Measurements from ENCODE around the gene HTRA1. TPM values are rescaled to one million over a fixed set of nuclear protein-coding genes. Genes with fewer than 3 reads are reported as not detected.
A peak's percentile ranks its signal among the peaks of the same experiment; 100 is the strongest.

Gene HTRA1
- total RNA-seq, 1 donor from 2014 or later, result 41.6 TPM

DNA sequence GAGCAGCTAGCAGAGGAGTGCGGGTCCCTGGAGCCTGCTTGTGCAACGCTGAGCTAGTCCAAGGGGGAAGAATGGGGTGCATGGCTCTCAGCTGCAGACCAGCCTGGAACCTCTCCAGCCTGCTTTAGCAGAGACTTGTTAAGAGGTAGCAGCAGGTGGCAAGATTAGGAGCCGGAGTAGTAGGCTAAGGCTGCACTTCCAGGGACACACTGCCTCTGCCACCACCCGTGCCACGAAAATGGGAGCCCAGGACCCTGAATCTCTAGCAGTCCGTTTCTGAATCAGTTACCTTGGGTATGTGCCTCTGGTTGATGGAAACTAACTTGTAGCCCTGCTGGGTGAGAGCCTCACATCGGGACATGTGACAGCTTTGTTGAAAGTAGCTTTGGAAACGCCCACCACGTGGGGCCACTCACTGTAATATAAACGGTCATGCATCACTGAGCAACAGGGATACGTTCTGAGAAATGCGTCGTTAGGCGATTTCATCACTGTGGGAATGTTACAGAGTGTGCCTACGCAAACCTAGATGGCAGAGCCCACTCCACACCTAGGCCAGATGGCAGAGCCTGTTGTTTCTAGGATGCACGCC is 25.9 kb downstream of the HTRA1 start:
- no peak for DNase-seq (ENCODE audit: missing footprints)
- ATAC-seq, result peak; percentile 51
- intact Hi-C loops (cut with DNase I), result no loop called here

DNA sequence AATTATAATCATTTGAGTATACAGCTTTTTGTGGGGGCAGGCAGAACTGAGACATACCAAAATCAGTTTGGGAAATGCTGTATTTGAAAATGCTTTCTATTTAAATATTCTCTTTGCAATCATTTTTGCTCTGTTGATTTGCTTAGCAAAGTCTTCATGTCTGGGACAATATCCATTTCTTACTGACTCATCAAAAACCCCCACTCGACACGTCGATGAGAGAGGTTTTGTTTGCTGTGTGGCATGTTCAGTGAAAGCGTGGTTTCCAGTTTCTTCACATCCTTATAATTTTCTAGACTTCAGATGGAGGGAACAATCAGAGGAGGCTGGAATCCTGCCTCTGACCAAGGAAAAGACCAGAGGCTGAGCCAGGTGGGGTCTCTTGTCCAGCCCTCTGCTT is 28.9 kb downstream of the HTRA1 start:
- DNase-seq (ENCODE audit: missing footprints) (no peak), ATAC-seq (no peak)
- intact Hi-C loops (cut with DNase I), result no loop called here

DNA sequence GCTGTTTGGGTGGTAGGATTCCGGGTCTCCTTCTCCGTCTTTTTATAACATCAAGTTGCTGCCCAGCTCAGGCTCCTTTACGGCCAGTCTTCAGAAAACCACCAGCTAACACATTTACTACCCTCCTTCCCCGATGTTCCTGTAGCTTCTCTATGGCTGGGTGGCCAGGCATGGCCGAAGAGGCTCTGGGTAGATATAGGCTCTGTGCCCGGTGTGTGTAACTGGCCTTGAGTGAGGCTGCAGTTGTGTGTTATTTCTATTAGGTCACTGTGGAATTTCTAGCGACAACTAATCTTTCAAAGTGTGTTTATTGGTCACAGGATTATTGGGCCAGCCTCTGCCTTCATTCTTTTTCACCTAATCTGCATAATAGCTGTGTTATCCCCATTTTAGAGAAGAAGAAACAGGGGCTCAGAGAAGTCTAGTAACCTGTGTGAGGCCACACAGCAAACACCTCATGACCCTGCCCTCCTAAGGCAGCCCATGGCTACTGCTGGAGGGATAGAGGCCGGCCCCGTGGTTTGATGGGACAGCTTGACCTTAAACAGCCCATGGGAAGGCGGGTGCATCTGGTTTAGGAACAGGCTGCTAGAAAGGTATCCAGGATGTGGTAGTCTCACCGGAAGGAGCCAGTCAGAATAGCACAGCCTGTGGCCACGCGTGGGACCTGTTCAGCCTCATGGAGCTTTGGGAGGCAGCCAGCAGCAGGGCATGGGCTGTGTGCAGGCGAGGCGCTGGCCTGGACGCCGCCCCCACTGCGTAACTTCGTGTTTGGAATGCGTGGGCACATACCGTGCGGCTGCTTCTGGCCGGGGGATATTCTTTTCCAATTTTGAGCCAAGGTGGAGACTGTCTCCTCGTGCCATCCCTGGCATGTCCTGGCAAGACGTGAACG is 29.7 kb downstream of the HTRA1 start:
- ATAC-seq (no peak), DNase-seq (ENCODE audit: missing footprints) (no peak)
- intact Hi-C loops (cut with DNase I), result no loop called here

DNA sequence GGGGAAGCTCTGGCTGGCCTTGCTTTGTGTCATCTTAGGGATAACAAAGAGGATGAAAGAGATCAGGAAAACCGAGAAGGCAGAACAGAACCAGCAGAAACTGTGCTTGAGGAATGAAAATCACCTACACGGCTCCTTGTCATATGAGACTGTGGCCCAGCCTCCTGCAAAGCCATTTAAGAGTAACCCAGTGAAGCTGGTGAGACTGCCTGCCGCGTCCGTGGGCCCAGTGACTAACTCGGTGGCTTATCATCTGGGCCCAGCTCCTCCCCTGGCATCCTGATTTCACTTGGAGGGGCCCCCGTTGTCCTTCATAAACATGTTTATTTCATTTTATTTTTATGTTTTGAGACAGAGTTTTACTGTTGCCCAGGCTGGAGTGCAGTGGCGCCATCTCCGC is 30.7 kb downstream of the HTRA1 start:
- ATAC-seq (no peak), DNase-seq (ENCODE audit: missing footprints) (no peak)
- intact Hi-C loops (cut with DNase I), result no loop called here

DNA sequence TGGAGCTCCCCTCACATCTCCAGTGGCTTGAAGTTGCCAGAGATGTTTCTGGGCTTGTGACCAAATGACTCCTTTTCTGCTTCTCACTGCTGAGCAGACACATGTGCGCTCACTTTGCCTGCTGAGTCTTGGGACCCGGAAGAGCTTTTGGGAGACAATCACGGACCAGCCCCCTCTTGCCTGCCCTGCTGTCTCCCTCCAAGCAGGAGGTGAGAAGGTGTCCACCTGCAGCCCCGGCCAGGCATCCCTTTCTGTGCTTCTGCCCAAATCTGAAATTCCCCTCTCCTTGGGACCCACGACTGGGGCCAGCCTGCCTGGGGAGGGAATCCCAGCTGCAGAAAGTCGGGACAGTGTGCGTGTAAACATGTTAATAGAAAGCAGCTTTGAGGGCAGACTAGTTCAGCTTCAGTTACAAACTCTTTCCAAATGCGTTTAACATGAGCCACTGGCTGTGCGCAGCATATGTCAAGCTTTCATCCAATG is 31.7 kb downstream of the HTRA1 start:
- no peak for DNase-seq (ENCODE audit: missing footprints)
- intact Hi-C loops (cut with DNase I), result no loop called here
- ATAC-seq, result peak; percentile 80

DNA sequence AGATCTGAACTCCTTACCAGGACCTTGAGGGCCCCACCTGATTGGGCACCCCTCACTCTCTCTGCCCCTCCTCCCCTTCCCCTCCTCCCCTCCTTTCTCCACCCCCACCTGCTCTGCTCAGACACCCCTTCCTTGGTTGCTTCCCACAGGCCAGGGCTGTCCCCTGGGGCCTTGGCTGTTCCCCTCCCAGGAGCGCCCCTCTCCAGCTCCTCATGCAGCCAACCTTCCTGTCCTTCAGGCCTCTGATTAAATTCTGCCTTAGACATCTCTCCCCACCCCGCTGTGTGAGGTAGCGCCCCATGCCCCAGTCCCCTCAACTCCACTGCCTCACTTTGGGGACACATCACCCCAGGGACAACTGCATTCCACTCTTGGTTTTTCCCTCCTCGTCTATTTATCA is 32.4 kb downstream of the HTRA1 start:
- intact Hi-C loops (cut with DNase I), result no loop called here
- ATAC-seq (no peak), DNase-seq (ENCODE audit: missing footprints) (no peak)

DNA sequence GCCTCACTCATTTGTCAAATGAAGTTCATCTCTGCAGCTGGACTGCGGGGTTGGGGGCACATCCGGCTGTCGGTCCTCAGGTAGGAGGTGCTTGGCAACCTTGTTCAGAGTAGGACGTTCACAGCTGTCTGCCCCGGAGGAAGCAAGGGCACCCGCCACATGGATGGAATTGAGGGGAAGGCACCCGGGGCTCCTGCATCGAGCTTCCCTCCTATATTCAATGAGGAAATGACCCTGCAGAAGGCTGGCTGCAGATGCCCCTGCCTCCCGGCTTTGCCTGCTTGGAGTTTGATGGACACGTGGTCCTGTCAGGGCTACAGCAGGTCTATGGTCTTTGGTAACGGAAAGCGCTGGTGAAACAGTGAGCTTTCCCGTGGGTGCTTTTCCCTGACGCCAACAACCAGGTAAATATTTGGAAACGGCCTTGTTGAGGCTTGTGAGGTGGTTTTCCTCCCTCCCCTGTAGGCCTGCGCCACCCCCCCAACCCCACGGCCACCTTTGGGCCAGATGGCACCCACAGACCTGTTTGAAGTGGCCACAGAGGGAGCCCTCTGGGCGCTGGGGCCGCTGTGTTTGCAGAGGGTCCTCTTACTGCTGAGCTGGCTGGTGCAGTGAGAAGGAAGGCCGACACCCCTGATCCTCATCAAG is 32.9 kb downstream of the HTRA1 start:
- DNase-seq (ENCODE audit: missing footprints) (no peak), ATAC-seq (no peak)
- intact Hi-C loops (cut with DNase I), result no loop called here

DNA sequence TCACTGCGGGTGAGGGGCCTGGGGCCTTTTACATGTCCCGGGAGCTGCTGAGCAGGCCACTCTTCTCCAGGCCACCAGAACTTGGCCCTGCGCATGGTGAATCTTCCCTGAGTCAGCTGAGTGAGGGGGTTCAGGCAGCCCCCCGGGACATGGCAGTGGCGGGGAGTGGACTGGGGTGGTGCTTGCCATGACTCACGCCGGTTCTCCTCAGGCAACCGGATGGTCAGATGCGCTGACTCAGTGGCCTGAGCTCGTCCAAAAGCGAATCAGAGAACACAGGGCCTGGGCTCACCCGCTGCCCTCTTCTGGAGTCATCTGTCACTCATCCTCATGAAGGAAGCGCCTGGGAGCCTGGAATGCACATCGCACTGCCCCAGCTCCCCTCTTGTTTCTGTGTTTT is 33.5 kb downstream of the HTRA1 start:
- DNase-seq (ENCODE audit: missing footprints) (peak; percentile 73), ATAC-seq (no peak)
- intact Hi-C loops (cut with DNase I), result no loop called here

DNA sequence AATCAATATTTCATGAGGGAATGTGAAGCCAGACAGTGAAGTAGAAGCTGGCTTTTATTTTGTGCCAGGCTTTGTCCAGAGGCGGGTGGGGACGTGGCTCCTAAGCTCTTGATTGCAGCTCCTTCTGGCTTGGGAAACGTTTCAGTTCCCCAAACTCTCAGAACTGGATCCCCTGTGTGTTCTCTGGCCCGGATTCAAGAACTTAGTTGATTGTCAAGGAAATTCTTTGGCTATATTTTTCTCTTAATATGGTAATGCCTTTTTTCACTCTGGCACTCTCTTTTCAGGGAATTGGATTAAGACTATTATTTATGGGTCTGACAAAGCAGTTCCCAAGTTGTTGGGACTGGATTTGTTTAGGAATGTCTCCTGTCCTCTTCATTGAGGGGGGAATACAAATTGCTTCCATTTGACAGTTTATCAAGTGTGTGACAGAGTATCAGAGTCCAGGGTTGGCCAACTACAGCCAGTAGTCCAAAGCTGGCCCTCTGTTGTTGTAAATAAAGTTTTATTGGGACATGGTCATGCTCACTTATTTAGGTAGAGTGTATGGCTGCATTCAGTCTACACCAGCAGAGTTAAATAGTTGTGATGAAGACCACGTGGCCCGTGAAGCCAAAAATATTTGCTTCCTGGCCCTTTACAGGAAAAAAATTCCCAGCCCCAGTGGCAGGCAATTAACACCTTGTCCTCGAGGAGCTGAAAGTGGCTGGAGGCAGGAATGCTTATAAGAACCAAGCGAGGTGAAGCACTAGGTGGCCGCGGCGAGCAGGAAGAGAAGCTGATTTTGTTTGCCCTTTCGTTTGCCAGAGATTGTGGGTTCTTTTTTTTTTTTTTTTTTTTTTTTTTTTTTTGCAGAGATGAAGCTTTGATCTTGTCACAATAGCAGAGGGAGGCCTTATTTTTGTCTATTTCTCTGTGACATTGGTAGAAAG is 34.3 kb downstream of the HTRA1 start:
- ATAC-seq (no peak), DNase-seq (ENCODE audit: missing footprints) (no peak)
- intact Hi-C loops (cut with DNase I), result no loop called here

DNA sequence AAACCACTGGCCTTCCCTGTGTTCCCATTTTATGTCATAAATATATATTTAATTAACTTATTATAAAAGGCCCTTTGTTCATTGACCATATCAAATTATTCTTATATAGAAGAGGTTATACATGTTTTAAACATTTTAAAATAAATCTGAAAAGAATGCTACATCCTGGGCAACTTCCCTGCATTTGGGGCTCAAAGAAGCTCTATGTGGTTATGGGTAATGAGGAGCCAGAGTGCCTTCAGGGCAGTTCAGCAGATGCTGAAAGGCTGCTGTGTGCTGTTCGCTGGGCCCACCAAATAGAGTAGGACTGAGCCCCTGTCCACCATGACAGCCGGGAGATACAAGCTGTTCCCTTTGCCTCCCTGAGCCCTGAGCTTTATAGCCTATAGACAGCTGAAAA is 35.9 kb downstream of the HTRA1 start:
- intact Hi-C loops (cut with DNase I), result no loop called here
- DNase-seq (ENCODE audit: missing footprints), result no peak
- no peak for ATAC-seq

DNA sequence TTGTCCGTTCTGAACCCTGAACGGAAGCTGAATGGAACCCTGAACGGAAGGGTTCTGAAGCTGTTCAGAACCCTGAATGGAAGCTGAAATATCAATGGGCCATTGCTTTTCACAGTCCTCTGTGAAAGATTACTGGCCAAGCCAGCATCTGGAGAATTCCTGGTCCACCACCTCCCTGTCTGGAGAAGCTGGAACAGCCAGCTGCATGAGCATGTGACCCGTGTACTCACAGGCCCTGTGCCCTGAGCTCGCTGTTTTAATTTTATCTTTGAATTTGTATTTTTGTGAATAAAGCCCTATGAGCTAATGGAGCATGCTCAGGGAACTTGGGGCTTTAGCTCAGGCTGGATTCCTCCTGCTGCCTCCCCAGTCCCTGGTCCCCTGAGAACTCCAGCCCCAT is 37.2 kb downstream of the HTRA1 start:
- ATAC-seq, result peak; percentile 69
- intact Hi-C loops (cut with DNase I), result no loop called here
- peak; percentile 63 for DNase-seq (ENCODE audit: missing footprints)

DNA sequence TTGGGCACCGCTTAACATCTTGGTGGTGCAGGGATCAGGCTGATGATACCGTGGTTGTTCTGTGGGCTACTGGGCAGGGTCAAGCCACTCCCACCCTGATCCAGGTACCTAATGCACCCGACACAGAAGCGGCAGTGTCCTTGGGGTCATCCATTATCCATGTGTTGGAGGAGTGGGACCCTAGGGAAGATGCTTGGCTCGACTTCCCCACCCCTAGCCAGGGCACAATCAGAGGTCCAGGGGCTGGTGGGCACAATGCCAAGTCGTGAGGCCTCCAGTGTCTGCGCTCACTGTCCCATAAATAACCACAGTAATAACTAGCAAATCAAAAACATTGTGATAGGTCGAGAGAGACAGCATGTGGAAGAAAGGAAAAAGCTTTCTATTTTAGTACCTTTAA is 37.7 kb downstream of the HTRA1 start:
- no peak for DNase-seq (ENCODE audit: missing footprints)
- peak; percentile 4 for ATAC-seq
- intact Hi-C loops (cut with DNase I), result no loop called here

DNA sequence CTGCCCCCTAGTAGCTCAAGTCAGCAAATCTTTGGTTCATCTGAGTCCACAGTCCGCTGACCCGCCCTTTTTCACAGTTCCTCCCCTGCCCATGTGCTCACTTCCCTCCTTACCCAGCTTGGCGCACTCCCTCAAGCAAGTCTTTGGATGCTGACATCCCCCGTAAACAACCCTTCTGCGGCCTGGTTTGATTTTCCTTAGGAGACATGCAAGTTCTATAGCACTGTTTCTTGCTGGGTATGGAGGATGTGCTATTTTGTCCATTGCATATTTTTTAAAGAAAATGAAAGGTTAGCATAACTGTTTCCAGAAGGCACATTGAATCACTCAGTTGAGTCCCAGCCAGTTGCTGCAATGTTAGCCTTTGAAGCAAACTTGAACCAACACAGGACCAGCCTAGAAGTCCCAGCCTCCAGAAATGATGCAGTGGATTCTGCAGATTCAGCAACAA is 38.2 kb downstream of the HTRA1 start:
- intact Hi-C loops (cut with DNase I), result no loop called here
- peak; percentile 75 for DNase-seq (ENCODE audit: missing footprints)
- ATAC-seq, result peak; percentile 68

DNA sequence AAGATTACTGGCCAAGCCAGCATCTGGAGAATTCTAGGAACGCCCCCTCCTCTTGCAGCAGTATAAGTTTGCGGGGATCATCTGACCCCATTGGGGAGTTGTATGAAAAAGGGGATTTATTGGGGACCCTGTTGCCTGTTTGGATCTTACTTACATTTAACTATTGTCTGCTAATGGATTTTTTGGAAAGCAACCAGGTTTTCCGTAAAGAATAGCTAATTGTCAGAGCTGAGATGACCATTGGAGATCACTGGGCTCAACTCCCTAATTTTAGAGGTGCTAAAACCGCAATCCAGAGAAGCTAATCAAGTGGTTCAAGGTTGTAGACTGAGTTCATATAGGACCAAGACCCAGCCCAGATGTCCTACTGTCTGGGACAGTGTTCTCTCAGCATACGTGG is 38.8 kb downstream of the HTRA1 start:
- DNase-seq (ENCODE audit: missing footprints) (no peak), ATAC-seq (no peak)
- intact Hi-C loops (cut with DNase I), result no loop called here

DNA sequence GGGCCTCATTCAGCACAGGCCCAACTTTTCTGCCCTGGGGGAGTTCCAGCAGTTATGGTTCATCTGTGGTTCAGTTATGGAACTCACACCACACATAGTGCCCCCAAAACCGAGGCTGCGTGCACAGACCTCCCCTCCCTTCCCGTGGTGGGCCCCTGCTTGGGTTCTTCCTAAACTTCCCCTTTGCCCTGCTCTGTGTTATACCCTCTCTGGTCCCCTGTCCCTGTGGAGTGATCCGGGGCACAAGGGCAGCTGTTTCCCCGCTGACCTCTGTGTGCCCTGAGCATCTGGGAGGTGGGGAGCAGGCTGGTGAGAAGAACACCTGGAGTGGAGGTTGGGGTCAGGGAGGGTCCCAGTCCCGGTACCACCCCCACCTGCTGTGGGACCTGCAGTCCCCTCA is 39.4 kb downstream of the HTRA1 start:
- no peak for ATAC-seq
- DNase-seq (ENCODE audit: missing footprints), result no peak
- intact Hi-C loops (cut with DNase I), result no loop called here

DNA sequence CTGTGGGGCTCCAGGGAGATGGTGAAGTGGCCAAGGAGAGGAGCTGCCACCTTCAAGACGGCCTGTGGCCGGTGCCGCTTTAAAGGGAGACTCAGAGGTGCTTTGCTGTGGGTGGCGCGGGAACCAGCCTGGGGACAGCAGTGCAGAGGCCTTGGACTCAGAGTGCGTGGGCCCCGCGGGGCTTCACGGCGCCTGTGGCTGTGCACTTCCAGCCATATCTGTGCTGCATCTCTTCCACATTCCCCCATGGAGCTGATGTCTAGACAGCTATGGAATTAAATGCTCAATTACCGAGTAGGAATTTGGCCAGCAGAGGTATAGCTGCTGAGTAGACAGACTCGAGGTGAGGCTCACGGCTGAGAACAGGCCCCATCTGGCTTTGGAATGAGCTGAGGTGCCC is 41.7 kb downstream of the HTRA1 start:
- intact Hi-C loops (cut with DNase I), result no loop called here
- DNase-seq (ENCODE audit: missing footprints), result no peak
- no peak for ATAC-seq

DNA sequence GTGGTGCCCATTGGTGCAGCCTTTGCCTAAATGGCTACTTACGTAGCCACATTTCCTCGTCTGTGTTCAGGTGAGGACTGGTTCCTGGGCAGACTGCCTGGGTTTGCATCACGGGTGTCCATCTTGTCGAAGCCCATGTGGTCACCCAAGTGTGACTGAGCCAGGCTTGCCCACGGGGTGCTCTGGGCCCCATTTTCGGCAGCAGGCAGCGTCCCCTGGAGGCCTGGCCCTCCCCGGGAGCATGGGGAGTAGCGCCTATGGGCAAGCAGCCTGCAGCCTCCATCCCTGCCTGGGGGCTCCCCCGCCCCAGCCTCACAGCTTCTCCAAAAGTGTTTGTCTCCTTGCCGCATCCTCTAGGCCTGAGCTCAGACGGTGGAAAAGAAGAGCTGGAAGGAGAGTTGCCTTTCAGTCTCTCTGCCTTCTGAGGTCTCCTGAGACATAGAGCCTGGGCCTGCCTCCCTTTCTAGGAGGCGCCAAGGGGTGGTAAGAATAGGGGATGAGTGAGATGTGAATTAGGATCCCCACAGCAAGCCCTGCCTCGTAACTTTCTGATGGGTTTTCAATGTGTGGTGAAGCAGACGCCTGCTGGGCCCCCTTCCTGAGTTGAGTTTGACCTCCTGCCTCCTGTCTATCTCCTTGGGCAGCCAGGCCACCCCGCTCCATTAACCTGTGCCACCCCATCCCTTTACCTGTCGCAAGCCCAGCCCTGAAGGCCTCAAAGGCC is 42.7 kb downstream of the HTRA1 start:
- intact Hi-C loops (cut with DNase I), result loop anchor here (2.0 kb wide), 1 partner anchor 39 kb away; no protein-coding TSS in a partner anchor
- no peak for ATAC-seq
- no peak for DNase-seq (ENCODE audit: missing footprints)

DNA sequence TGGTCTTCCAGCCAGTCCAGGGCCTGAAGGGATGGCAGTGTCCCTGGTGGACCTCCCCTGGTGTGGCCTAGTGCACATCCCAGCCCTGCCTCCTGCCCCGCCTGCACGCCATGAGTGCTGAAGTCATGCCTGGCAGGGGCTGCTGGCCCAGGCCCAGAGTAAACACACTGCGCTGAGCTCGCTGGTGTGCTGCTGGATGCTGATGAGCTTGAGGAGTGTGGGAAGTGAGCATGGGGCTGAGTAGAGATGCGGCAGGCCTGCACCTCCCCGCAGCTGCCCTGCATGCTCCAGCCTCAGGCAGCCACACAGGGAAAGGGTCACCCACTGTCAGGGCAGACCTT is 43.2 kb downstream of the HTRA1 start:
- DNase-seq (ENCODE audit: missing footprints) (peak; percentile 94), ATAC-seq (peak; percentile 97)
- intact Hi-C loops (cut with DNase I), result loop anchor here (2.0 kb wide), 1 partner anchor 40 kb away; no protein-coding TSS in a partner anchor

All from Right ventricle myocardium inferior (tissue), 1 donor.